Left ventricle myocardium inferior (tissue), 1 donor: ENCODE measurements around the gene LRRTM3. TPM values are rescaled to one million over a fixed set of nuclear protein-coding genes. Genes with fewer than 3 reads are reported as not detected.

Experiments used
- DNase-seq: peaks from one replicate; pipeline ENCODE4 v3.0.0-alpha.2; 2020
- H3K27ac ChIP-seq: fragments of 200-600 bp; replicated peaks from 2 replicates; pipeline ENCODE4 v1.8.0; 2021
- H3K27me3 ChIP-seq: fragments of 200-600 bp; 2 replicates; pipeline ENCODE4 v1.8.0; 2021; ENCODE audit warnings: low read depth
- H3K36me3 ChIP-seq: fragments of 200-600 bp; 2 replicates; pipeline ENCODE4 v1.8.0; 2021
- H3K4me1 ChIP-seq: fragments of 200-600 bp; 2 replicates; pipeline ENCODE4 v1.8.0; 2021
- H3K4me3 ChIP-seq: fragments of 200-600 bp; 2 replicates; pipeline ENCODE4 v1.8.0; 2021; ENCODE audit warnings: mild to moderate bottlenecking, moderate library complexity
- H3K9me3 ChIP-seq: fragments of 200-600 bp; replicated peaks from 2 replicates; pipeline ENCODE4 v1.8.0; 2021
- CTCF ChIP-seq: fragments of 200-600 bp; IDR thresholded peaks from 2 replicates; pipeline ENCODE4 v1.8.0; 2021; ENCODE audit warnings: antibody characterized with exemption, mild to moderate bottlenecking, borderline replicate concordance
- intact Hi-C: fragments of 100-400 bp; cut with micrococcal nuclease; formaldehyde crosslinking; loops from one replicate; pipeline ENCODE4 v1.11.0; 2022
- total RNA-seq: library from RNA; stranded (reverse); fragmentation: NEBNext Ultra II Directional; extraction: Animal tissue kit (Norgen Biotek cat#: 25700); gene quantifications from one replicate; pipeline ENCODE4 v1.2.1, GENCODE V29; 2021
- donor health status: DM: no; HTN: yes; CAD: no; lungs with severe emphysema.

LRRTM3 gene
- total RNA-seq, 1 donor from 2014 or later = not detected

DNA sequence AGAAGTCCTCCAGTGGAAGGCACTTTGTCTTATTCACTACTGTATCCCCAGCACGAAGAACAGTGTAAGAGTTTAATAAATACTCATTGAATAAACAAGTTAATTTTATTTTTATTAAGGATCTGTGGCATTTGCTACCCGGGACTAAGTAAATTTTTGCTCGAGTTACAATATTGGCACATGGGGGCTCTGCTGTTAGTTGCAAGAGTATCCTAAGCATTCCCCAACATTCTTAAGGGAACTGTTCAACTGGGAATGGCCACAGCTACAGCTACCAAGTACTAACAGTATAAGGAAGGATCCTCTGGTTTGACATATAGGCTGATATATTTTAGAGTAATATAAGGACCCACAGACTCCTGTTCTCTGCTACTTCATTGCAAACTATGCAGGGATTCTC is 8.7 kb upstream of the LRRTM3 start:
- no peaks in the 10 kb centered on the region for H3K27me3 ChIP-seq
- H3K4me3 ChIP-seq = no peak overlapping the region
- no peaks in the 10 kb centered on the region for H3K4me1 ChIP-seq
- intact Hi-C loops = no loop called here
- no peaks in the 10 kb centered on the region for H3K9me3 ChIP-seq
- H3K27ac ChIP-seq = no peak overlapping the region
- no peak for TF ChIP-seq CTCF
- H3K36me3 ChIP-seq = no peaks in the 10 kb centered on the region
- DNase-seq = no peak

DNA sequence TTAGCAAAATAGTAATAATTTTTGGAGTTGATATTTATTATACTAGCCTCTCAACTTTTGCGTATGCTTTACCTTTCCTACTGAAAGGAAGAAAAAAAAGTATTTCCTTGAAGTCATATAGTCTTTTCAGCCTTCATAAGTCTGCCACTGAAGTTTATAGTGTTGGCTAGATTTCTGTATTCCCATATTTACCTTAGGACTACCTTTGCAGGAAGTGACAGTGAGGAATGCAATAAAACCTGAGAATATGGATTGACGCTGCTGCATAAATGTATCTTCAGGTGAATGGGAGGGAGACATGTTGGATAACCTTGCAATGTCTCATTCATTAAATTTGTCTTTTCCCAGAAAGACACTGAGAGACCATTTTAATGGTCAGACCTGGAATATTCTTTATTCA is 6.6 kb upstream of the LRRTM3 start:
- no peaks in the 10 kb centered on the region for H3K27me3 ChIP-seq
- no peak overlapping the region for H3K27ac ChIP-seq
- no peak overlapping the region for H3K4me3 ChIP-seq
- no peak for DNase-seq
- intact Hi-C loops = no loop called here
- H3K9me3 ChIP-seq = no peaks in the 10 kb centered on the region
- no peak for TF ChIP-seq CTCF
- no peaks in the 10 kb centered on the region for H3K36me3 ChIP-seq
- H3K4me1 ChIP-seq = no peaks in the 10 kb centered on the region

GRCh38 chr10:66924674-66925345 is 1.0 kb upstream of the LRRTM3 start:
- no peak for TF ChIP-seq CTCF

GRCh38 chr10:66925373-66925772 is 463 bp upstream of the LRRTM3 start:
- no peak for TF ChIP-seq CTCF
- Histone ChIP-seq H3K27ac (no peak overlapping the region), H3K4me3 (no peak overlapping the region), H3K27me3 (peaks cover 37% of the 10 kb centered on the region), H3K4me1 (peaks cover 21% of the 10 kb centered on the region), H3K36me3 (no peaks in the 10 kb centered on the region), H3K9me3 (no peaks in the 10 kb centered on the region)
- intact Hi-C loops = no loop called here
- DNase-seq = no peak

More at GRCh38 chr10:66924674-66925345, 1.0 kb upstream of the LRRTM3 start:
- no peak overlapping the region for H3K27ac ChIP-seq
- H3K4me3 ChIP-seq = no peak overlapping the region
- intact Hi-C loops = no loop called here
- H3K4me1 ChIP-seq = peaks cover 21% of the 10 kb centered on the region
- no peaks in the 10 kb centered on the region for H3K36me3 ChIP-seq
- peaks cover 31% of the 10 kb centered on the region for H3K27me3 ChIP-seq
- no peak for DNase-seq
- no peaks in the 10 kb centered on the region for H3K9me3 ChIP-seq

GRCh38 chr10:66926841-66927240 is 1.0 kb downstream of the LRRTM3 start:
- H3K27me3 ChIP-seq = peaks cover 49% of the 10 kb centered on the region
- no peak overlapping the region for H3K4me3 ChIP-seq
- TF ChIP-seq CTCF = no peak
- no peaks in the 10 kb centered on the region for H3K9me3 ChIP-seq
- no peak for DNase-seq
- H3K27ac ChIP-seq = no peak overlapping the region
- peaks cover 21% of the 10 kb centered on the region for H3K4me1 ChIP-seq
- no peaks in the 10 kb centered on the region for H3K36me3 ChIP-seq
- intact Hi-C loops = no loop called here
